SK-N-SH (cell line): ENCODE data around the gene TP53I3. TPM values are rescaled to one million over a fixed set of nuclear protein-coding genes. Genes with fewer than 3 reads are reported as not detected.

Experiments
- CTCF ChIA-PET: fragments of 300-600, 350-600 bp; formaldehyde crosslinking; extraction: SDS; loops from one replicate; lab custom pipeline; 2021; lab: Yijun Ruan, JAX
- POLR2A ChIA-PET: fragments of 350-600 bp; sonication (Branson Sonifier 250); formaldehyde crosslinking; extraction: SDS; loops from one replicate; lab custom pipeline; 2020; ENCODE audit warnings: antibody characterized with exemption, inconsistent platforms; lab: Yijun Ruan, JAX
- DNase-seq: peaks from one replicate; pipeline ENCODE4 v3.0.0; 2012
- H2AFZ ChIP-seq: fragments of 200-600 bp; sonication (generic); 2 replicates; pipeline ENCODE4 v1.8.1; 2016; ENCODE audit warnings: antibody characterized with exemption, mild to moderate bottlenecking, low read depth
- H3F3A ChIP-seq: fragments of 200-600 bp; sonication (generic); replicated peaks from 2 replicates; pipeline ENCODE3; 2016; ENCODE audit warnings: antibody characterized with exemption, mild to moderate bottlenecking; ENCODE audit not compliant: insufficient read depth
- H3K27ac ChIP-seq, 2 experiments: fragments of 200-500 bp in 1 of 2; fragments of 200-600 bp in 1 of 2; sonication (Bioruptor generic) in 1 of 2; sonication (generic), shearing (Covaris generic) in 1 of 2; 2 replicates each; pipeline versions ENCODE4 v1.5.1 to v1.6.1; 2014 to 2016; ENCODE audit warnings: low read depth in 2 of 2, inconsistent platforms in 1 of 2, low read length in 1 of 2, mild to moderate bottlenecking in 1 of 2, mixed read lengths in 1 of 2
- H3K27me3 ChIP-seq: fragments of 200-600 bp; sonication (generic), shearing (Covaris generic); 2 replicates; pipeline ENCODE4 v1.6.1; 2016; ENCODE audit warnings: mixed run types; ENCODE audit not compliant: insufficient read depth
- H3K36me3 ChIP-seq, 2 experiments: fragments of 200-500 bp in 1 of 2; fragments of 200-600 bp in 1 of 2; sonication (Bioruptor generic) in 1 of 2; sonication (generic) in 1 of 2; replicated peaks in 1 of 2; 2 replicates each; pipeline versions ENCODE3 to v1.5.1; 2014 to 2016; ENCODE audit warnings: low read length in 1 of 2, mild to moderate bottlenecking in 1 of 2; ENCODE audit not compliant: insufficient read depth in 2 of 2, control insufficient read depth in 1 of 2
- H3K4me1 ChIP-seq, 2 experiments: fragments of 200-500 bp in 1 of 2; fragments of 200-600 bp in 1 of 2; sonication (Bioruptor generic) in 1 of 2; sonication (generic), shearing (Covaris generic) in 1 of 2; 2 replicates each; pipeline versions ENCODE4 v1.5.1 to v1.6.1; 2014 to 2016; ENCODE audit warnings: low read depth in 1 of 2, low read length in 1 of 2, mixed run types in 1 of 2; ENCODE audit not compliant: insufficient read depth in 2 of 2, control insufficient read depth in 1 of 2
- H3K4me2 ChIP-seq: fragments of 200-600 bp; sonication (generic), shearing (Covaris generic); 2 replicates; pipeline ENCODE4 v1.6.1; 2017; ENCODE audit warnings: mixed run types
- H3K4me3 ChIP-seq, 2 experiments: fragments of 200-500 bp in 1 of 2; fragments of 200-600 bp in 1 of 2; sonication (Bioruptor generic) in 1 of 2; sonication (generic), shearing (Covaris generic) in 1 of 2; 2 replicates each; pipeline versions ENCODE4 v1.5.1 to v1.8.1; 2014 to 2016; ENCODE audit warnings: low read depth in 2 of 2, inconsistent platforms in 1 of 2, low read length in 1 of 2, mild to moderate bottlenecking in 1 of 2, mixed read lengths in 1 of 2, moderate library complexity in 1 of 2
- H3K79me2 ChIP-seq: fragments of 200-600 bp; sonication (generic); 2 replicates; pipeline ENCODE4 v1.8.1; 2017; ENCODE audit warnings: mild to moderate bottlenecking; ENCODE audit not compliant: insufficient read depth
- H3K9ac ChIP-seq: fragments of 200-600 bp; sonication (generic); 2 replicates; pipeline ENCODE4 v1.6.1; 2017; ENCODE audit warnings: mixed run types
- H3K9me2 ChIP-seq: fragments of 200-600 bp; sonication (generic); 2 replicates; pipeline ENCODE4 v1.6.1; 2017; ENCODE audit warnings: mixed run types
- H3K9me3 ChIP-seq: fragments of 200-600 bp; sonication (generic); 2 replicates; pipeline ENCODE4 v1.6.1; 2017; ENCODE audit warnings: mixed run types, mild to moderate bottlenecking, moderate library complexity
- H4K20me1 ChIP-seq: fragments of 200-600 bp; sonication (generic); 2 replicates; pipeline ENCODE4 v1.6.1; 2017; ENCODE audit warnings: mild to moderate bottlenecking, mixed run types; ENCODE audit not compliant: insufficient read depth
- ELF1 ChIP-seq: IDR thresholded peaks from 2 replicates; pipeline ENCODE4 v1.4.0; 2012
- FOSL2 ChIP-seq: IDR thresholded peaks from 2 replicates; pipeline ENCODE4 v1.4.0; 2012; ENCODE audit warnings: low read depth, mild to moderate bottlenecking, moderate library complexity, borderline replicate concordance
- PBX3 ChIP-seq: IDR thresholded peaks from 2 replicates; pipeline ENCODE4; 2012
- POLR2AphosphoS5 ChIP-seq: IDR thresholded peaks from 2 replicates; pipeline ENCODE4 v1.6.1; 2012; ENCODE audit warnings: low read depth, low read length
- RFX5 ChIP-seq: IDR thresholded peaks from 2 replicates; pipeline ENCODE4 v1.6.1; 2012; ENCODE audit warnings: mild to moderate bottlenecking, improper control_type of control experiment, low read length
- TAF1 ChIP-seq: IDR thresholded peaks from 2 replicates; pipeline ENCODE4 v1.6.1; 2012; ENCODE audit warnings: low read depth, mild to moderate bottlenecking, low read length, moderate library complexity, borderline replicate concordance
- TCF12 ChIP-seq: IDR thresholded peaks from 2 replicates; pipeline ENCODE4 v1.4.0; 2012
- USF1 ChIP-seq: IDR thresholded peaks from 2 replicates; pipeline ENCODE4 v1.4.0; 2012; ENCODE audit warnings: low read depth, borderline replicate concordance
- YY1 ChIP-seq: IDR thresholded peaks from 2 replicates; pipeline ENCODE4 v1.4.0; 2012; ENCODE audit warnings: low read depth, mild to moderate bottlenecking
- ZBTB33 ChIP-seq: IDR thresholded peaks from 2 replicates; pipeline ENCODE4 v1.4.0; 2012; ENCODE audit warnings: low read depth, borderline replicate concordance
- WGBS: methylation state at CpG from one replicate; pipeline ENCODE4 v1.1.6; 2017; ENCODE audit warnings: low lambda C conversion rate; 5-methylcytosine and 5-hydroxymethylcytosine counted together
- polyA plus RNA-seq, 3 experiments: library from polyadenylated mRNA; depleted of rRNA; stranded (reverse); fragments of >200 nt; gene quantifications; 2 replicates each; pipeline ENCODE4 v1.2.3, GENCODE V29; 2012

Gene TP53I3
- polyA plus RNA-seq, 1 of the 3 experiments (the other 2 are of a cell fraction) = 110 TPM

- no peak for TF ChIP-seq POLR2AphosphoS5
Measured at GRCh38 chr2:24077879-24078278, 6.8 kb downstream of the TP53I3 start (continued).

- peak overlapping the region; percentile 3 to 19; a peak in 3 of 4 replicates for H3K27ac ChIP-seq
Measured at GRCh38 chr2:24077535-24077877, 7.1 kb downstream of the TP53I3 start.

More at GRCh38 chr2:24077535-24077877, 7.1 kb downstream of the TP53I3 start:
- Histone ChIP-seq H3K4me2 (peak overlapping the region; percentile 85), H2AFZ (0 out of 2 replicates have a peak overlapping the region, but pooled peaks have one; percentile 4), H4K20me1 (no peaks in the 10 kb centered on the region), H3K27me3 (no peaks in the 10 kb centered on the region), H3F3A (peaks cover 30% of the 10 kb centered on the region), H3K79me2 (peaks cover 38% of the 10 kb centered on the region), H3K9me2 (no peaks in the 10 kb centered on the region), H3K9ac (peak overlapping the region; percentile 76), H3K4me3 (peak overlapping the region; percentile 82), H3K9me3 (no peaks in the 10 kb centered on the region), H3K36me3 (peaks cover 40 to 45% of the 10 kb centered on the region in 2 experiments)
- DNase-seq = no peak
- 49% methylated on average over 9 of the region's 9 CpGs for WGBS
- POLR2A ChIA-PET = interaction anchor here (1.6 to 2.0 kb wide), 3 partner anchors 30 to 151 kb away, joined by 5 to 25 read pairs (median 16); partner anchors contain the start of genes ATAD2B, UBXN2A and WDCP
- TF ChIP-seq TCF12 (no peak), FOSL2 (no peak), ZBTB33 (no peak), POLR2AphosphoS5 (no peak), RFX5 (no peak), ELF1 (no peak), TAF1 (no peak), YY1 (no peak), USF1 (no peak), PBX3 (no peak)
- TF ChIP-seq, all 33 proteins: peak for 0
- H3K4me1 ChIP-seq = peaks cover 7% of the 10 kb centered on the region in 2 experiments; a peak in 2 of 4 replicates
- CTCF ChIA-PET = interaction anchor here (1.2 to 5.6 kb wide), 4 partner anchors 17 to 305 kb away, joined by 3 to 34 read pairs (median 6); partner anchors contain the start of genes ATAD2B and FKBP1B
